Natural killer cell (primary cell): ENCODE measurements around the gene NME7. TPM values are rescaled to one million over a fixed set of nuclear protein-coding genes. Genes with fewer than 3 reads are reported as not detected.

Experiments
- ATAC-seq, 3 donors: fragments of 150-1000 bp in 2 of 3; fragments of 200-7000 bp in 1 of 3; cut with Tn5 transposase; 1 replicate in 1 of 3; 2 replicates in 2 of 3; pipeline ENCODE4 v1.10.0; 2021; ENCODE audit warnings: mild to moderate bottlenecking in 2 of 3, moderate library complexity in 2 of 3
- DNase-seq, 2 donors: peaks; one replicate each; pipeline versions ENCODE4 v3.0.0 to v3.0.0-alpha.2; 2013 to 2021; ENCODE audit warnings: mixed read lengths in 1 of 2
- H3K27ac ChIP-seq: one replicate; pipeline ENCODE4 v1.5.1; 2013; ENCODE audit warnings: mild to moderate bottlenecking, low read length
- H3K27me3 ChIP-seq: one replicate; pipeline ENCODE4 v1.6.1; 2013; ENCODE audit warnings: low read length; ENCODE audit not compliant: control insufficient read depth, insufficient read depth
- H3K36me3 ChIP-seq: one replicate; pipeline ENCODE4 v1.6.1; 2013; ENCODE audit warnings: low read length; ENCODE audit not compliant: control insufficient read depth, insufficient read depth
- H3K4me1 ChIP-seq: one replicate; pipeline ENCODE4 v1.6.1; 2013; ENCODE audit warnings: low read length; ENCODE audit not compliant: control insufficient read depth, insufficient read depth
- H3K4me3 ChIP-seq: one replicate; pipeline ENCODE4 v1.5.1; 2013; ENCODE audit warnings: low read length
- H3K9me3 ChIP-seq: one replicate; pipeline ENCODE4 v1.6.1; 2013; ENCODE audit warnings: low read length; ENCODE audit not compliant: control insufficient read depth, insufficient read depth
- H3K27ac Mint-ChIP-seq, 2 donors: one replicate each; pipeline ENCODE4 v1.8.0; 2022; ENCODE audit warnings: mild to moderate bottlenecking in 2 of 2, mixed read lengths in 2 of 2, moderate library complexity in 1 of 2
- H3K27me3 Mint-ChIP-seq, 2 donors: one replicate each; pipeline ENCODE4 v1.8.0; 2022; ENCODE audit warnings: low read depth in 2 of 2, mixed read lengths in 2 of 2
- H3K36me3 Mint-ChIP-seq: one replicate; pipeline ENCODE4 v1.8.0; 2022; ENCODE audit warnings: mixed read lengths
- H3K4me1 Mint-ChIP-seq, 2 donors: one replicate each; pipeline ENCODE4 v1.8.0; 2022; ENCODE audit warnings: mixed read lengths in 2 of 2
- H3K4me3 Mint-ChIP-seq: one replicate; pipeline ENCODE4 v1.8.0; 2022; ENCODE audit warnings: mild to moderate bottlenecking, moderate library complexity, mixed read lengths
- H3K9me3 Mint-ChIP-seq, 2 donors: one replicate each; pipeline ENCODE4 v1.8.0; 2022; ENCODE audit warnings: mixed read lengths in 2 of 2
- WGBS: methylation state at CpG from one replicate; pipeline ENCODE4 v1.1.7; 2013; ENCODE audit warnings: missing lambda C conversion rate; ENCODE audit not compliant: insufficient coverage; 5-methylcytosine and 5-hydroxymethylcytosine counted together
- intact Hi-C: fragments of 100-400 bp; cut with micrococcal nuclease; formaldehyde crosslinking; loops from one replicate; pipeline ENCODE4 v1.14.2; 2022
- total RNA-seq, 4 donors: library from RNA; stranded (reverse); fragments of 120-200 nt in 1 of 4; gene quantifications; one replicate each; pipeline versions ENCODE4 v1.2.3 to v1.2.4, GENCODE V29; 2013 to 2022
- TF ChIP-seq, protein P1 (sequence below): fragments of 200-600 bp; IDR thresholded peaks from one replicate; pipeline ENCODE4 v1.8.0; 2022; ENCODE audit warnings: antibody characterized with exemption

Gene NME7
- total RNA-seq, 3 donors from 2014 or later (not counting 1 experiment from before 2014, with no cell fraction given), result 5.2 to 9.9 (median 9.8) TPM

DNA sequence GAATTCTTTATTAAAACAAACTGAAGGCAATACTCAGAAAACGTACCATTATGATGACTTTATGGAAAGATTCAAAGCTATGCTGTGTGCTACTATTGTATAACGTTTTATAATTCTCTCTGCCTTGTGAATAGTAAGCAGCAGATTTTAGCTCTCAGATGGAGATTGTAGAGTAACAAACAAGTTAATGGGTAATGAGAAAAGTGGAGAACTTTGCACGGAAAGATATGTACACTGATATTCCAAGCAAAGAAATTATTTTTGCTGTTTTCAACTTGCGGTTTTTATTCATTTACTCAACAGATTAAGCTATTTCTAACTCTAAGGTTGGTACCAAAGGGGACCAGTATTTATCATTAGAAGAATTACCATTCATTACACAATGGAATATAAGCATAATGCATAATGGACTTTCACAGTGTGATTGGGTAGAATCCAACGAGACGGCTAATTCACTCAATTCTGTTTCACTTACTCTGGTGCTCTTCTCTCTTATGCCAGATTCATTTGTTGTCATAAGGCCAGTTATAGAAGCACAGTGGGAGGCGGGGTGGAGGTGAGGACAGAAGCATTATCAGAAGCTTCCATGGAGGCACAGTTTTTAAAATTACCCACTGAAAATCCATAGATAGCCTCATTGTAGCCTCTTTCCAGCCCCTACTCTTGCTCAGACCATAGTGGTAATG is 222.5 kb downstream of the NME7 start:
- Histone ChIP-seq H3K36me3 (no peaks in the 10 kb centered on the region), H3K27me3 (no peaks in the 10 kb centered on the region), H3K4me3 (no peak overlapping the region), H3K27ac (no peak overlapping the region), H3K4me1 (no peaks in the 10 kb centered on the region), H3K9me3 (no peaks in the 10 kb centered on the region)
- no peaks in the 10 kb centered on the region for H3K27me3 Mint-ChIP-seq
- H3K36me3 Mint-ChIP-seq, result no peaks in the 10 kb centered on the region
- H3K4me3 Mint-ChIP-seq, result no peak overlapping the region
- WGBS, result 97% methylated on average over 5 of the region's 7 CpGs
- TF ChIP-seq, protein P1, sequence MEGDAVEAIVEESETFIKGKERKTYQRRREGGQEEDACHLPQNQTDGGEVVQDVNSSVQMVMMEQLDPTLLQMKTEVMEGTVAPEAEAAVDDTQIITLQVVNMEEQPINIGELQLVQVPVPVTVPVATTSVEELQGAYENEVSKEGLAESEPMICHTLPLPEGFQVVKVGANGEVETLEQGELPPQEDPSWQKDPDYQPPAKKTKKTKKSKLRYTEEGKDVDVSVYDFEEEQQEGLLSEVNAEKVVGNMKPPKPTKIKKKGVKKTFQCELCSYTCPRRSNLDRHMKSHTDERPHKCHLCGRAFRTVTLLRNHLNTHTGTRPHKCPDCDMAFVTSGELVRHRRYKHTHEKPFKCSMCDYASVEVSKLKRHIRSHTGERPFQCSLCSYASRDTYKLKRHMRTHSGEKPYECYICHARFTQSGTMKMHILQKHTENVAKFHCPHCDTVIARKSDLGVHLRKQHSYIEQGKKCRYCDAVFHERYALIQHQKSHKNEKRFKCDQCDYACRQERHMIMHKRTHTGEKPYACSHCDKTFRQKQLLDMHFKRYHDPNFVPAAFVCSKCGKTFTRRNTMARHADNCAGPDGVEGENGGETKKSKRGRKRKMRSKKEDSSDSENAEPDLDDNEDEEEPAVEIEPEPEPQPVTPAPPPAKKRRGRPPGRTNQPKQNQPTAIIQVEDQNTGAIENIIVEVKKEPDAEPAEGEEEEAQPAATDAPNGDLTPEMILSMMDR, result no peak
- H3K9me3 Mint-ChIP-seq, result no peaks in the 10 kb centered on the region
- no peak overlapping the region for H3K27ac Mint-ChIP-seq
- ATAC-seq, result no peak
- DNase-seq, result no peak
- intact Hi-C loops, result no loop called here
- no peaks in the 10 kb centered on the region for H3K4me1 Mint-ChIP-seq

DNA sequence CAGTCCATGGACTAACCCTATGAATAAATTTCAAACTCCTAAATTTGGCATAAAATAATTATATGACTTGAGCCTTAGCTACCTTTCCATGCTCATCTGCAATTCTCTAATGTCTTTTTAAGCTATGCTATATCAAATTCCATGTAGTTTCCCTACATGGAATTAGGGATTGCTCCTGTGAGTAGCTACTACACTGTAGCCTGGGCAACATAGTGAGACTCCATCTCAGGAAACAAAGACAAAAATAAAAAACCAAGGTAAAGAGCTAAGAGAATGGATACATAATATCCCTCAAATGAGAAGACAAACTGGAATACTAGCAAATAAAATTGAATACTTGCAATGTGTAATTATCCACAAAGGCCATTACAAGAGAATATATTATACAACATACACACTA is 223.6 kb downstream of the NME7 start:
- Histone ChIP-seq H3K4me3 (no peak overlapping the region), H3K4me1 (no peaks in the 10 kb centered on the region), H3K27ac (no peak overlapping the region), H3K9me3 (no peaks in the 10 kb centered on the region), H3K27me3 (no peaks in the 10 kb centered on the region), H3K36me3 (no peaks in the 10 kb centered on the region)
- TF ChIP-seq, protein P1, result no peak
- no peaks in the 10 kb centered on the region for H3K36me3 Mint-ChIP-seq
- H3K27me3 Mint-ChIP-seq, result no peaks in the 10 kb centered on the region
- H3K4me1 Mint-ChIP-seq, result no peaks in the 10 kb centered on the region
- no peaks in the 10 kb centered on the region for H3K9me3 Mint-ChIP-seq
- H3K27ac Mint-ChIP-seq, result no peak overlapping the region
- intact Hi-C loops, result no loop called here
- DNase-seq (no peak), ATAC-seq (no peak)
- H3K4me3 Mint-ChIP-seq, result no peak overlapping the region

DNA sequence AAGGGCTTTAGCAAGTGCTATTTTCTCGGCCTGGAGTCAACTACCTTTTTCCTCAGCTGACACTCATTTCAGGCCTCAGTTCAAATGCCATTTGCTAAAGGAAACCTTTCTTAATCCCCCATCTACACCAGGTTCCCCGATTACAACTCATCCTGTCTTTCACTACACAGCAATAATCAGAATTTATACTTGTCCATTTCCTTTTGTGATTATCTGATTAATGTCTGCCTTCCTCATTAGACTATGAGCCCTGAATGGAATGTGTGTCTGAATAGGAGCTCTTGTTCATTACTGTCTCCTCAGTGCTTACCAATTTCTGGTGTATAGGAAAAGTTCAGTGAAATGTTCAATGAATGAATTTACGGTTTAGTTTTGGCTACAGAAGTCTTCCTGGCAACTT is 224.3 kb downstream of the NME7 start:
- Histone ChIP-seq H3K4me3 (no peak overlapping the region), H3K27me3 (no peaks in the 10 kb centered on the region), H3K27ac (no peak overlapping the region), H3K4me1 (no peaks in the 10 kb centered on the region), H3K9me3 (no peaks in the 10 kb centered on the region), H3K36me3 (no peaks in the 10 kb centered on the region)
- H3K4me1 Mint-ChIP-seq, result no peaks in the 10 kb centered on the region
- DNase-seq (no peak), ATAC-seq (no peak)
- H3K4me3 Mint-ChIP-seq, result no peak overlapping the region
- H3K27ac Mint-ChIP-seq, result no peak overlapping the region
- no peaks in the 10 kb centered on the region for H3K9me3 Mint-ChIP-seq
- H3K27me3 Mint-ChIP-seq, result no peaks in the 10 kb centered on the region
- intact Hi-C loops, result no loop called here
- 95% methylated on average over 3 of the region's 3 CpGs for WGBS
- no peaks in the 10 kb centered on the region for H3K36me3 Mint-ChIP-seq
- TF ChIP-seq, protein P1, result no peak

DNA sequence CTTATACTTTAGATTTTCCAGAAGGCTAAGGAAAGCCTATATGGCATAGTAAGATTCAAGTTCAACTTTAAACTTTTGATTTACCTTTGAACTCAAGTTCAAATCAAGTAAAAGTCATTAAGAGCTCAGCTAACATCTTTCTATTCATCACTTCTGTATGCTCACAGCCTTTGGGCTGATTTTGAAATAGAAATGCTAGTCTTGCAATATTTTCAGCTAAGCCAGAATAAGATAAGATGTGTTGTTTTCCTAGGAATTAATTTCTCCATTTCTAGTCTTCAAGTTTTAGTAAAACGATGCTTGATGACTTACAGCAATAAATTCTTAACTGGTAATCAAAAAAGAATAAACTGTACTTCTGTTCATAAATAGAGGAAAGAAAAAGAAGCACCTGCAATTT is 225.5 kb downstream of the NME7 start:
- no peak overlapping the region for H3K27ac ChIP-seq
- H3K4me3 ChIP-seq, result no peak overlapping the region
- Mint-ChIP-seq H3K36me3 (no peaks in the 10 kb centered on the region), H3K9me3 (no peaks in the 10 kb centered on the region), H3K27me3 (no peaks in the 10 kb centered on the region), H3K4me3 (no peak overlapping the region), H3K4me1 (no peaks in the 10 kb centered on the region), H3K27ac (no peak overlapping the region)
- ATAC-seq (no peak), DNase-seq (no peak)
- no peaks in the 10 kb centered on the region for H3K4me1 ChIP-seq
- no peaks in the 10 kb centered on the region for H3K36me3 ChIP-seq
- no peaks in the 10 kb centered on the region for H3K9me3 ChIP-seq
- TF ChIP-seq, protein P1, result no peak
- WGBS, result no CpG with 5 or more reads among the region's 1 CpG
- no peaks in the 10 kb centered on the region for H3K27me3 ChIP-seq
- intact Hi-C loops, result no loop called here
